HG03457 (cell line): ENCODE measurements around the gene CTLA4.
"Not testable (repeated sequence)": the region's sequence is repeated elsewhere in the genome, so short reads cannot be mapped to it uniquely, and the experiment has no call there.

Source experiments
- ATAC-seq: cut with Tn5 transposase; IDR thresholded peaks from one replicate; pipeline ENCODE4 v1.9.1; 2021; ENCODE audit warnings: moderate number of reproducible peaks; ENCODE audit not compliant: unreplicated experiment

Gene CTLA4

GRCh38 chr2:203855274-203855673, 12.3 kb upstream of the CTLA4 start:
- no peak for ATAC-seq

GRCh38 chr2:203857656-203858055, 9.9 kb upstream of the CTLA4 start:
- no peak for ATAC-seq

GRCh38 chr2:203858176-203858575, 9.4 kb upstream of the CTLA4 start:
- ATAC-seq: no peak

- no peak for ATAC-seq
Observed at GRCh38 chr2:203859030-203859789, 8.4 kb upstream of the CTLA4 start.

- no peak for ATAC-seq
Observed at GRCh38 chr2:203861197-203861596, 6.4 kb upstream of the CTLA4 start.

GRCh38 chr2:203861607-203862006, 6.0 kb upstream of the CTLA4 start:
- ATAC-seq: no peak

- no peak for ATAC-seq
Observed at GRCh38 chr2:203869223-203870042, 1.9 kb downstream of the CTLA4 start.

GRCh38 chr2:203870481-203870880, 2.9 kb downstream of the CTLA4 start:
- ATAC-seq: no peak

GRCh38 chr2:203870941-203871340, 3.4 kb downstream of the CTLA4 start:
- ATAC-seq: no peak

GRCh38 chr2:203871371-203871983, 3.9 kb downstream of the CTLA4 start:
- ATAC-seq: peak; percentile 85

- ATAC-seq: no peak
Observed at GRCh38 chr2:203873461-203873860, 5.9 kb downstream of the CTLA4 start.

- ATAC-seq: no peak
Observed at GRCh38 chr2:203873921-203874631, 6.5 kb downstream of the CTLA4 start.

- no peak for ATAC-seq
Observed at GRCh38 chr2:203875471-203875870, 7.9 kb downstream of the CTLA4 start.

- no peak for ATAC-seq
Observed at GRCh38 chr2:203876328-203876727, 8.8 kb downstream of the CTLA4 start.

- no peak for ATAC-seq
Observed at GRCh38 chr2:203878063-203878462, 10.5 kb downstream of the CTLA4 start.

- no peak for ATAC-seq
Observed at GRCh38 chr2:203880557-203881125, 13.1 kb downstream of the CTLA4 start.

- not testable (repeated sequence) for ATAC-seq
Observed at GRCh38 chr2:203881185-203881584, 13.6 kb downstream of the CTLA4 start.

- ATAC-seq: no peak
Observed at GRCh38 chr2:203882551-203882950, 15.0 kb downstream of the CTLA4 start.

GRCh38 chr2:203886661-203887151, 19.1 kb downstream of the CTLA4 start:
- ATAC-seq: no peak

- no peak for ATAC-seq
Observed at GRCh38 chr2:203887677-203888076, 20.1 kb downstream of the CTLA4 start.

- no peak for ATAC-seq
Observed at GRCh38 chr2:203889542-203889941, 22.0 kb downstream of the CTLA4 start.
